SH-SY5Y (cell line): ENCODE data around the gene MEIS3.

ENCODE experiments used
- GATA2 ChIP-seq: IDR thresholded peaks from 2 replicates; pipeline ENCODE4 v1.6.1; 2011; ENCODE audit warnings: mild to moderate bottlenecking, low read depth, low read length
- GATA3 ChIP-seq: IDR thresholded peaks from 2 replicates; pipeline ENCODE4 v1.6.1; 2011; ENCODE audit warnings: low read depth, mild to moderate bottlenecking, low read length, moderate library complexity

GRCh38 chr19:47448360-47448727, 29.0 kb upstream of the MEIS3 start:
- TF ChIP-seq GATA3 (no peak), GATA2 (no peak)
